ENCODE results near the gene PHLDA3.

- no peak for TF ChIP-seq CTCF (IDR thresholded peaks at IDR 0.05; ENCODE audit: insufficient read depth, low read length)
- TF ChIP-seq GABPA (IDR thresholded peaks at IDR 0.05; ENCODE audit: low read depth) = no peak
- TF ChIP-seq REST (IDR thresholded peaks at IDR 0.05; ENCODE audit: insufficient replicate concordance, low read depth) = no peak
- TF ChIP-seq POLR2AphosphoS5 (IDR thresholded peaks at IDR 0.05; ENCODE audit: low read depth) = no peak
- TF ChIP-seq SPI1 (IDR thresholded peaks at IDR 0.05; ENCODE audit: borderline replicate concordance, low read depth) = no peak
Observed at GRCh38 chr1:201501144-201501543, 32.2 kb upstream of the PHLDA3 start.

Data from HL-60 (cell line).